H54 (cell line): ENCODE data around the gene PPP6C.
"Not testable (repeated sequence)": the region's sequence is repeated elsewhere in the genome, so short reads cannot be mapped to it uniquely, and the experiment has no call there.

Source experiments
- DNase-seq: peaks from one replicate; pipeline ENCODE4 v3.0.0; 2011; ENCODE audit warnings: low spot score, mixed read lengths; ENCODE audit not compliant: insufficient read length
- FAIRE-seq: peaks from 3 replicates; lab custom pipeline; 2011; peaks lifted over from hg19 to GRCh38; lab: Jason Lieb, UNC
- POLR2A ChIP-seq: IDR thresholded peaks from 2 replicates; pipeline ENCODE4 v1.6.1; 2011; ENCODE audit warnings: low read depth, mild to moderate bottlenecking, low read length

PPP6C gene

GRCh38 chr9:125189361-125190289, at the start of gene PPP6C:
PPP6C (minus strand) TSS chr9:125189803; CDS start chr9:125189718, 85 bp downstream.
- DNase-seq (peak; percentile 99), FAIRE-seq (peak; percentile 66)
- peak; percentile 84 for TF ChIP-seq POLR2A

GRCh38 chr9:125238915-125239446, 49.4 kb upstream of the PPP6C start:
- no peak for TF ChIP-seq POLR2A
- FAIRE-seq (no peak), DNase-seq (no peak)

GRCh38 chr9:125238127-125238914, 48.7 kb upstream of the PPP6C start:
- no peak for TF ChIP-seq POLR2A
- DNase-seq: no peak
- no peak for FAIRE-seq

GRCh38 chr9:125236520-125237159, 47.0 kb upstream of the PPP6C start:
- not testable (repeated sequence) for DNase-seq, FAIRE-seq

GRCh38 chr9:125235804-125236519, 46.4 kb upstream of the PPP6C start:
- TF ChIP-seq POLR2A: no peak

GRCh38 chr9:125234099-125234498, 44.5 kb upstream of the PPP6C start:
- DNase-seq, FAIRE-seq: not testable (repeated sequence)

More at GRCh38 chr9:125235804-125236519, 46.4 kb upstream of the PPP6C start:
- FAIRE-seq (no peak), DNase-seq (no peak)

- TF ChIP-seq POLR2A: no peak
- peak; percentile 91 for DNase-seq
- FAIRE-seq: peak; percentile 100
These were observed 44.1 kb upstream of the PPP6C start for GRCh38 chr9:125233678-125234077.

GRCh38 chr9:125227761-125228160, 38.2 kb upstream of the PPP6C start:
- no peak for FAIRE-seq
- DNase-seq: no peak
- no peak for TF ChIP-seq POLR2A

- not testable (repeated sequence) for FAIRE-seq, DNase-seq
These were observed 35.3 kb upstream of the PPP6C start for GRCh38 chr9:125224858-125225257.

- TF ChIP-seq POLR2A: no peak
- FAIRE-seq (no peak), DNase-seq (no peak)
These were observed 29.0 kb upstream of the PPP6C start for GRCh38 chr9:125218621-125219020.

GRCh38 chr9:125214186-125214585, 24.6 kb upstream of the PPP6C start:
- no peak for FAIRE-seq
- DNase-seq: no peak
- no peak for TF ChIP-seq POLR2A

GRCh38 chr9:125204477-125204876, 14.9 kb upstream of the PPP6C start:
- no peak for DNase-seq
- no peak for TF ChIP-seq POLR2A
- FAIRE-seq: no peak
